ENCODE data around the gene ETV1. TPM values are rescaled to one million over a fixed set of nuclear protein-coding genes. Genes with fewer than 3 reads are reported as not detected.

ETV1 gene
- total and polyA plus RNA-seq, 9 of the 15 experiments (the other 6 are each of a cell fraction or from before 2014, with no cell fraction given): 7.2 to 27.4 (median 14.0) TPM

GRCh38 chr7:13990984-13991790 lies 1.7 kb upstream of the ETV1 start (continued):
- TF ChIP-seq TSC22D4 (tag; IDR thresholded peaks at IDR 0.05) (no peak), ERF (CRISPR knock-in tag; IDR thresholded peaks at IDR 0.05) (no peak), ZNF707 (CRISPR knock-in tag; conservative IDR thresholded peaks at IDR 0.05) (no peak), NUFIP1 (IDR thresholded peaks at IDR 0.05; ENCODE audit: partially characterized antibody) (no peak), SRSF1 (IDR thresholded peaks at IDR 0.05; ENCODE audit: low read depth, low read length) (no peak), SAFB2 (IDR thresholded peaks at IDR 0.05; ENCODE audit: borderline replicate concordance, low read depth, low read length, severe bottlenecking) (no peak), SMARCA4 (IDR thresholded peaks at IDR 0.05) (0 out of 2 replicates have a peak, but pooled peaks have one; percentile 25), SIRT6 (IDR thresholded peaks at IDR 0.05; ENCODE audit: low read depth, low read length) (no peak), CTCF (IDR thresholded peaks at IDR 0.05 in 2 of 3, conservative IDR thresholded peaks at IDR 0.05 in 1 of 3; ENCODE audit: insufficient read depth in 2 of 3, low read depth in 1 of 3, low read length in 3 of 3) (no peak), NFE2 (IDR thresholded peaks at IDR 0.05; ENCODE audit: low read depth) (peak; percentile 57), HINFP (tag; conservative IDR thresholded peaks at IDR 0.05; ENCODE audit: low read depth) (no peak), AFF1 (IDR thresholded peaks at IDR 0.05; ENCODE audit: low read depth in 1 of 2, partially characterized antibody in 2 of 2) (peak; percentile 12 to 47), MEF2A (IDR thresholded peaks at IDR 0.05; ENCODE audit: control insufficient read depth, low read depth, low read length) (no peak; the same call in 1 of the 2 replicates), ZNF592 (IDR thresholded peaks at IDR 0.05) (no peak), ZNF780A (CRISPR knock-in tag; IDR thresholded peaks at IDR 0.05) (no peak)
